GM12878 (cell line): Measurements from ENCODE around the gene BDKRB2.

Experiments
- ATF2 ChIP-seq: IDR thresholded peaks from 2 replicates; pipeline ENCODE4 v1.6.1; 2012; ENCODE audit warnings: low read length, inconsistent platforms
- ATF3 ChIP-seq: IDR thresholded peaks from 2 replicates; pipeline ENCODE4 v1.6.1; 2011; ENCODE audit warnings: low read depth, mild to moderate bottlenecking, low read length, moderate library complexity, borderline replicate concordance; ENCODE audit errors: extremely low read depth
- CHD2 ChIP-seq: IDR thresholded peaks from 2 replicates; pipeline ENCODE4 v1.6.1; 2011; ENCODE audit warnings: low read depth, low read length, improper control_type of control experiment, borderline replicate concordance
- CTCF ChIP-seq, 3 experiments: IDR thresholded peaks in 2 of 3; conservative IDR thresholded peaks in 1 of 3; 2 replicates each; pipeline ENCODE4 v1.5.1; 2011; ENCODE audit warnings: low read depth in 3 of 3, low read length in 3 of 3, mild to moderate bottlenecking in 3 of 3, control low read depth in 2 of 3, moderate library complexity in 2 of 3, inconsistent platforms in 1 of 3, mixed read lengths in 1 of 3; ENCODE audit not compliant: control insufficient read depth in 2 of 3, insufficient read depth in 1 of 3; ENCODE audit errors: extremely low read depth in 1 of 3
- ELK1 ChIP-seq: IDR thresholded peaks from 2 replicates; pipeline ENCODE4 v1.6.1; 2012; ENCODE audit warnings: low read depth, low read length, improper control_type of control experiment
- EP300 ChIP-seq, 2 experiments: fragments of 150-350 bp in 1 of 2; IDR thresholded peaks; 2 replicates each; pipeline ENCODE4 v1.6.1; 2011 to 2012; ENCODE audit warnings: low read depth in 2 of 2, low read length in 2 of 2, borderline replicate concordance in 1 of 2, improper control_type of control experiment in 1 of 2, inconsistent platforms in 1 of 2; ENCODE audit not compliant: control insufficient read depth in 1 of 2
- MAX ChIP-seq: IDR thresholded peaks from 2 replicates; pipeline ENCODE4 v1.6.1; 2012; ENCODE audit warnings: low read depth, low read length, improper control_type of control experiment
- NFXL1 ChIP-seq: fragments of 450-650 bp; IDR thresholded peaks from 2 replicates; pipeline ENCODE4 v1.6.1; 2017; ENCODE audit warnings: antibody characterized with exemption, mild to moderate bottlenecking, borderline replicate concordance
- NFYB ChIP-seq: IDR thresholded peaks from 2 replicates; pipeline ENCODE4 v1.6.1; 2011; ENCODE audit warnings: low read depth, mild to moderate bottlenecking, low read length, improper control_type of control experiment, moderate library complexity; ENCODE audit not compliant: insufficient read depth
- POLR2A ChIP-seq: IDR thresholded peaks from 2 replicates; pipeline ENCODE4 v1.6.1; 2011; ENCODE audit warnings: low read depth, mild to moderate bottlenecking, low read length

- TF ChIP-seq CTCF (IDR thresholded peaks at IDR 0.05 in 2 of 3, conservative IDR thresholded peaks at IDR 0.05 in 1 of 3; ENCODE audit: control insufficient read depth in 2 of 3, extremely low read depth in 1 of 3, insufficient read depth in 1 of 3, low read depth in 3 of 3, low read length in 3 of 3), result no peak
- TF ChIP-seq POLR2A, result no peak
- no peak for TF ChIP-seq NFYB
- no peak for TF ChIP-seq EP300 (IDR thresholded peaks at IDR 0.05; ENCODE audit: borderline replicate concordance in 1 of 2, control insufficient read depth in 1 of 2, low read depth in 2 of 2, low read length in 2 of 2)
- TF ChIP-seq ATF3, result no peak
- TF ChIP-seq ATF2, result no peak
- no peak for TF ChIP-seq ELK1
- TF ChIP-seq NFXL1, result no peak
- TF ChIP-seq CHD2, result no peak
- TF ChIP-seq MAX, result no peak
Measured at GRCh38 chr14:96206461-96206860, 1.8 kb downstream of the BDKRB2 start.
